Measurements from ENCODE around the gene WIPF3. TPM values are rescaled to one million over a fixed set of nuclear protein-coding genes. Genes with fewer than 3 reads are reported as not detected.

WIPF3 gene
- total and polyA plus RNA-seq, 2 experiments from 2014 or later, result not detected

GRCh38 chr7:29926741-29927140 is 120.4 kb downstream of the WIPF3 start:
- 61 to 66% methylated on average over 5 of the region's 5 CpGs for WGBS, 2 experiments (ENCODE audit: low coverage in 1 of 2, low lambda C conversion rate in 2 of 2, missing lambda C conversion rate in 2 of 2)
- in situ Hi-C loops (cut with MboI), result no loop called here
- H3K36me3 ChIP-seq (ENCODE audit: low read depth), result peaks cover 20% of the 10 kb centered on the region

DNA sequence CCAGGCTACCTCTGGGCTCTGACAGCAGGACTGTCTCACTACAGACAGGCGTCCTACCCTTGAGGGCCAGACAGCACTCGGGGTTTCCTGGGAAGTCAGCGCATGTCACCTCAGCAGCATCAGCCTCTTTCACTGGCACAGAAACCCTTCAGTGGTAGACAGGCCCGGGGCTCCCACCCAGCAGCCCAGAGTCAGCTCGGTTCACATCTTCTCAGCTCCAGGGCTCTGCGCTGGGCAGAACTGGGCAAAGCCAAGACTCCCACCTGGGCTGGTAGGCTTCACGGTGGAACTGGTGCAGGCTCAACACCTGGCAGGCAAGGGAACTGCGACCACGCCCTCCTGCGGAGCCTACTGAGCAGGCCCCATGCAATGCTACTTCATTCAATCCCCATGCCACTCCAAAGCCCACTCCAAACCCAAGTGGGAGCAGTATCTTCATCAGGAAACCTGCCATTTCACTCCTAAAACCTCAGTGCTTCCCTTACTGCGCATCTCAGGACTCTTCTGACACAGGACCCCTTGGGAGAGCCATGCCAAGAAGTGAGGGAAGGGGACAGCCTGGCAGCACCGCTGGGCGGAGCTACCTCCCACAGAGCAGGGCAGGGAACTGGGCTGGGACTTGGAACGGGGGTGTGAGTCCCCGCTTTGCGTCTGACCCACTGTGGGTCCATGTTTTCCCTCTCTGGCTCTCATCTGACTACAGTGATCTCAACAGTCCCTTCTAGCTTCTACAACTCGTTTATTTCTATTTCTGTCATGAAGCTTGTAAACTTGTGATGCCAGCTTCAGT is 122.9 kb downstream of the WIPF3 start:
- Histone ChIP-seq H3K27me3 (replicated peaks; ENCODE audit: insufficient read depth) (no peaks in the 10 kb centered on the region), H3K27ac (no peak overlapping the region), H3K9me3 (ENCODE audit: low read depth) (no peaks in the 10 kb centered on the region), H3K79me2 (ENCODE audit: insufficient read depth) (no peaks in the 10 kb centered on the region), H3K9me2 (ENCODE audit: insufficient read depth) (no peaks in the 10 kb centered on the region), H3K4me2 (ENCODE audit: unreplicated experiment) (no peak overlapping the region), H4K20me1 (ENCODE audit: insufficient read depth) (no peaks in the 10 kb centered on the region), H2AFZ (no peak overlapping the region), H3K9ac (no peak overlapping the region), H3F3A (ENCODE audit: insufficient read depth) (no peaks in the 10 kb centered on the region), H3K36me3 (ENCODE audit: low read depth) (peaks cover 13% of the 10 kb centered on the region), H3K4me3 (no peak overlapping the region), H3K4me1 (ENCODE audit: insufficient read depth) (peaks cover 6% of the 10 kb centered on the region; the same call in 1 of the 2 replicates)
- whole genome bisulfite sequencing, 2 experiments (ENCODE audit: low coverage in 1 of 2, low lambda C conversion rate in 2 of 2, missing lambda C conversion rate in 2 of 2), result 96% methylated on average over 17 of the region's 17 CpGs
- TF ChIP-seq EZH2 (IDR thresholded peaks at IDR 0.05; ENCODE audit: insufficient read depth, poor library complexity, severe bottlenecking) (no peak), EZH2phosphoT487 (IDR thresholded peaks at IDR 0.05; ENCODE audit: insufficient read depth, low read depth) (no peak)
- in situ Hi-C loops (cut with MboI), result no loop called here
- no peak for DNase-seq

More at GRCh38 chr7:29926741-29927140, 120.4 kb downstream of the WIPF3 start:
- Histone ChIP-seq H3K79me2 (ENCODE audit: insufficient read depth) (no peaks in the 10 kb centered on the region), H3K4me3 (no peak overlapping the region), H3K27me3 (replicated peaks; ENCODE audit: insufficient read depth) (no peaks in the 10 kb centered on the region), H3K4me2 (ENCODE audit: unreplicated experiment) (no peak overlapping the region), H3K9me2 (ENCODE audit: insufficient read depth) (no peaks in the 10 kb centered on the region), H3F3A (ENCODE audit: insufficient read depth) (no peaks in the 10 kb centered on the region), H3K9me3 (ENCODE audit: low read depth) (no peaks in the 10 kb centered on the region), H3K4me1 (ENCODE audit: insufficient read depth) (no peaks in the 10 kb centered on the region), H3K27ac (no peak overlapping the region), H3K9ac (no peak overlapping the region), H4K20me1 (ENCODE audit: insufficient read depth) (no peaks in the 10 kb centered on the region), H2AFZ (no peak overlapping the region)
- no peak for DNase-seq
- TF ChIP-seq EZH2phosphoT487 (IDR thresholded peaks at IDR 0.05; ENCODE audit: insufficient read depth, low read depth), result no peak
- no peak for TF ChIP-seq EZH2 (IDR thresholded peaks at IDR 0.05; ENCODE audit: insufficient read depth, poor library complexity, severe bottlenecking)

- in situ Hi-C loops (cut with MboI), result no loop called here
- H3K27ac ChIP-seq, result no peak overlapping the region
- no peak overlapping the region for H3K4me3 ChIP-seq
- no peaks in the 10 kb centered on the region for H3K27me3 ChIP-seq (replicated peaks; ENCODE audit: insufficient read depth)
- no peaks in the 10 kb centered on the region for H3K9me3 ChIP-seq (ENCODE audit: low read depth)
- WGBS, 2 experiments (ENCODE audit: low coverage in 1 of 2, low lambda C conversion rate in 2 of 2, missing lambda C conversion rate in 2 of 2), result 95 to 98% methylated on average over 2 of the region's 2 CpGs
- no peak overlapping the region for H2AFZ ChIP-seq
- no peaks in the 10 kb centered on the region for H3K79me2 ChIP-seq (ENCODE audit: insufficient read depth)
- H3K4me2 ChIP-seq (ENCODE audit: unreplicated experiment), result no peak overlapping the region
- no peaks in the 10 kb centered on the region for H4K20me1 ChIP-seq (ENCODE audit: insufficient read depth)
- H3K4me1 ChIP-seq (ENCODE audit: insufficient read depth), result peaks cover 15% of the 10 kb centered on the region; the same call in 1 of the 2 replicates
- peak; percentile 22 for DNase-seq
- no peak for TF ChIP-seq EZH2 (IDR thresholded peaks at IDR 0.05; ENCODE audit: insufficient read depth, poor library complexity, severe bottlenecking)
- no peaks in the 10 kb centered on the region for H3K9me2 ChIP-seq (ENCODE audit: insufficient read depth)
- H3K36me3 ChIP-seq (ENCODE audit: low read depth), result peaks cover 56% of the 10 kb centered on the region
- H3F3A ChIP-seq (ENCODE audit: insufficient read depth), result no peaks in the 10 kb centered on the region
- H3K9ac ChIP-seq, result no peak overlapping the region
These were observed 128.8 kb downstream of the WIPF3 start for GRCh38 chr7:29935111-29935510.

DNA sequence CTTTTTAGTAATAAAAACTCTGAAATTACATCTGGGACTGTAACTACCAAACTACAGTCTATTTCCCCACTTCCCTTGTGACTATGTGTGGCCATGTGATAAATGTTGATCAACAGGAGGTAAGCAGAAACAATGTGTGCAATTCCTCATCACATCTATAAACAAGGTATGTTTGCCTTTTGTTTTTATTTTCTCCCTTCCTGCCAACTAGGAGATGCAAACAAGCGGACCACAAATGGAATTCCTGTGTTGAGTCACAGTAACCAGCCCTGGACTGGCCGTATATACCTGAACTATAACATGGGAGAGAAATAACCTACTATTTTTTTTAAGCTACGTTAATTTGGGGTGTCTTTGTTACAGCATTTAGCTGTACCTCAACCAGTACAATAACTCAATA is 130.8 kb downstream of the WIPF3 start:
- Histone ChIP-seq H3F3A (ENCODE audit: insufficient read depth) (no peaks in the 10 kb centered on the region), H2AFZ (no peak overlapping the region), H3K9me3 (ENCODE audit: low read depth) (no peaks in the 10 kb centered on the region), H3K4me1 (ENCODE audit: insufficient read depth) (peaks cover 12% of the 10 kb centered on the region; the same call in 1 of the 2 replicates), H4K20me1 (ENCODE audit: insufficient read depth) (no peaks in the 10 kb centered on the region), H3K9me2 (ENCODE audit: insufficient read depth) (no peaks in the 10 kb centered on the region), H3K9ac (no peak overlapping the region), H3K36me3 (ENCODE audit: low read depth) (peaks cover 67% of the 10 kb centered on the region), H3K27ac (no peak overlapping the region), H3K79me2 (ENCODE audit: insufficient read depth) (no peaks in the 10 kb centered on the region), H3K4me2 (ENCODE audit: unreplicated experiment) (no peak overlapping the region), H3K4me3 (no peak overlapping the region), H3K27me3 (replicated peaks; ENCODE audit: insufficient read depth) (no peaks in the 10 kb centered on the region)
- TF ChIP-seq EZH2 (IDR thresholded peaks at IDR 0.05; ENCODE audit: insufficient read depth, poor library complexity, severe bottlenecking) (no peak), EZH2phosphoT487 (IDR thresholded peaks at IDR 0.05; ENCODE audit: insufficient read depth, low read depth) (no peak)
- 86 to 87% methylated on average over 3 of the region's 3 CpGs for WGBS, 2 experiments (ENCODE audit: low coverage in 1 of 2, low lambda C conversion rate in 2 of 2, missing lambda C conversion rate in 2 of 2)
- in situ Hi-C loops (cut with MboI), result no loop called here
- no peak for DNase-seq

Data from GM23248 (cell line).